A549 (cell line): ENCODE results near the gene FKBP1A. TPM values are rescaled to one million over a fixed set of nuclear protein-coding genes. Genes with fewer than 3 reads are reported as not detected.

ENCODE experiments used
- ATAC-seq, 2 experiments: fragments of 200-7000 bp in 1 of 2; fragments of >200 bp in 1 of 2; cut with Nextera tagmentation in 1 of 2; cut with Tn5 transposase in 1 of 2; 3 replicates each; pipeline versions ENCODE4 v1.8.0 to v1.9.1; 2018 to 2020; ENCODE audit warnings: mild to moderate bottlenecking in 1 of 2, moderate library complexity in 1 of 2
- CTCF ChIA-PET: fragments of 300-600 bp; sonication (Branson Sonifier 250); formaldehyde crosslinking; extraction: SDS; loops from one replicate; lab custom pipeline; 2021; ENCODE audit warnings: antibody characterized with exemption, inconsistent platforms; lab: Yijun Ruan, JAX
- POLR2A ChIA-PET: fragments of 350-600 bp; formaldehyde crosslinking; extraction: SDS; loops from one replicate; lab custom pipeline; 2021; ENCODE audit warnings: antibody characterized with exemption, inconsistent platforms; lab: Yijun Ruan, JAX
- DNase-seq, 2 experiments: peaks; one replicate each; pipeline versions ENCODE4 v3.0.0 to v3.0.0-alpha.2; 2011 to 2016; ENCODE audit warnings: low read depth in 1 of 2, low spot score in 1 of 2
- FAIRE-seq: peaks from 2 replicates; lab custom pipeline; 2011; peaks lifted over from hg19 to GRCh38; lab: Jason Lieb, UNC
- H3K27ac ChIP-seq, 2 experiments: fragments of >200 bp; sonication (Bioruptor Twin); formaldehyde crosslinking; 3 replicates each; pipeline ENCODE4 v1.5.1; 2016 to 2017
- H3K4me1 ChIP-seq: fragments of >200 bp; sonication (Bioruptor Twin); formaldehyde crosslinking; 3 replicates; pipeline ENCODE4 v1.6.1; 2016
- H3K4me2 ChIP-seq: fragments of >200 bp; sonication (Bioruptor Twin); formaldehyde crosslinking; 3 replicates; pipeline ENCODE4 v1.6.1; 2016
- H3K4me3 ChIP-seq: fragments of >200 bp; sonication (Bioruptor Twin); formaldehyde crosslinking; 3 replicates; pipeline ENCODE4 v1.5.1; 2016
- H3K9me3 ChIP-seq: fragments of >200 bp; sonication (Bioruptor Twin); formaldehyde crosslinking; 3 replicates; pipeline ENCODE4 v1.6.1; 2016
- BHLHE40 ChIP-seq: IDR thresholded peaks from 2 replicates; pipeline ENCODE4 v1.6.1; 2012; ENCODE audit warnings: low read depth, low read length, inconsistent platforms
- CBX2 ChIP-seq: fragments of 200-600 bp; sonication (generic); IDR thresholded peaks from 2 replicates; pipeline ENCODE4 v1.6.1; 2016; ENCODE audit warnings: low read depth, mild to moderate bottlenecking, borderline replicate concordance
- CBX8 ChIP-seq: fragments of 200-600 bp; sonication (generic); IDR thresholded peaks from 2 replicates; pipeline ENCODE4 v1.6.1; 2016
- ELK1 ChIP-seq: fragments of 150-350 bp; IDR thresholded peaks from 2 replicates; pipeline ENCODE4 v1.6.1; 2014; ENCODE audit warnings: low read depth, mild to moderate bottlenecking, low read length
- EP300 ChIP-seq, 2 experiments: fragments of >200 bp; sonication (Bioruptor Twin); formaldehyde crosslinking; IDR thresholded peaks; 2 replicates in 1 of 2; 3 replicates in 1 of 2; pipeline ENCODE4 v1.6.1; 2016 to 2017
- ESRRA ChIP-seq: fragments of 150-350 bp; IDR thresholded peaks from 2 replicates; pipeline ENCODE4 v1.6.1; 2014; ENCODE audit warnings: mild to moderate bottlenecking, low read length, borderline replicate concordance
- HOXA7 ChIP-seq: fragments of 250-450 bp; sonication (Bioruptor Pico); IDR thresholded peaks from 2 replicates; pipeline ENCODE4 v1.5.0; 2020; ENCODE audit warnings: mild to moderate bottlenecking, moderate library complexity
- KDM1A ChIP-seq: fragments of 200-600 bp; sonication (generic); IDR thresholded peaks from 2 replicates; pipeline ENCODE4 v1.6.1; 2016; ENCODE audit warnings: low read depth, mild to moderate bottlenecking
- NFE2L2 ChIP-seq: fragments of 150-350 bp; conservative IDR thresholded peaks from 2 replicates; pipeline ENCODE4 v1.6.1; 2014; ENCODE audit warnings: low read length
- NR3C1 ChIP-seq: fragments of >200 bp; sonication (Bioruptor Twin); formaldehyde crosslinking; IDR thresholded peaks from 3 replicates; pipeline ENCODE4 v1.6.1; 2017
- POLR2AphosphoS2 ChIP-seq: conservative IDR thresholded peaks from 2 replicates; pipeline ENCODE4 v1.6.1; 2012; ENCODE audit warnings: low read length, improper control_type of control experiment, inconsistent platforms
- RARB ChIP-seq: fragments of 250-450 bp; sonication (Bioruptor Pico); IDR thresholded peaks from 2 replicates; pipeline ENCODE4 v1.8.0; 2021; ENCODE audit warnings: mild to moderate bottlenecking, moderate library complexity
- RCOR1 ChIP-seq: fragments of 150-350 bp; IDR thresholded peaks from 2 replicates; pipeline ENCODE4 v1.6.1; 2014; ENCODE audit warnings: antibody characterized with exemption, low read length, low read depth
- REST ChIP-seq: fragments of 200-600 bp; sonication (generic); IDR thresholded peaks from 2 replicates; pipeline ENCODE4 v1.6.1; 2016; ENCODE audit warnings: antibody characterized with exemption, mild to moderate bottlenecking, moderate library complexity
- RNF2 ChIP-seq: fragments of 200-600 bp; sonication (generic); IDR thresholded peaks from 2 replicates; pipeline ENCODE4 v1.6.1; 2016; ENCODE audit warnings: low read depth, mild to moderate bottlenecking, antibody characterized with exemption, moderate library complexity, borderline replicate concordance
- USF2 ChIP-seq: fragments of 450-650 bp; IDR thresholded peaks from 2 replicates; pipeline ENCODE4 v1.6.1; 2014; ENCODE audit warnings: antibody characterized with exemption
- ZFP36 ChIP-seq: fragments of 450-650 bp; IDR thresholded peaks from 2 replicates; pipeline ENCODE4 v1.6.1; 2014; ENCODE audit warnings: borderline replicate concordance; ENCODE audit not compliant: partially characterized antibody
- WGBS: methylation state at CpG from one replicate; pipeline ENCODE4 v1.1.6; 2017; ENCODE audit errors: missing lambda C conversion rate; 5-methylcytosine and 5-hydroxymethylcytosine counted together
- polyA plus RNA-seq, 4 experiments: library from polyadenylated mRNA; depleted of rRNA in 3 of 4; stranded (reverse); fragments of >200 nt; fragmentation: RNase III in 1 of 4; extraction: RNeasy Plus Mini Kit Qiagen cat#74134 plus additional on column Dnase treatment in 1 of 4; gene quantifications; 2 replicates in 3 of 4; 3 replicates in 1 of 4; pipeline ENCODE4 v1.2.3, GENCODE V29; 2011 to 2017

FKBP1A gene
- polyA plus RNA-seq, 2 of the 4 experiments (the other 2 are of a cell fraction): 385 to 535 TPM

- ChIA-PET POLR2A (no interaction called here), CTCF (interaction anchor here (0.7 to 1.7 kb wide), 3 partner anchors 17 to 172 kb away, joined by 3 to 6 read pairs (median 4); no protein-coding TSS in a partner anchor)
- TF ChIP-seq EP300 (IDR thresholded peaks at IDR 0.05): 0 out of 5 replicates have a peak, but pooled peaks of 1 of the 2 experiments have one; percentile 11
- TF ChIP-seq BHLHE40: no peak
- DNase-seq (no peak), ATAC-seq (no peak), FAIRE-seq (no peak)
- H3K4me1 ChIP-seq: peaks cover 29% of the 10 kb centered on the region
- no peaks in the 10 kb centered on the region for H3K9me3 ChIP-seq
- WGBS: 93% methylated on average over 6 of the region's 6 CpGs
- H3K4me3 ChIP-seq: no peak overlapping the region
- no peak overlapping the region for H3K27ac ChIP-seq
- no peak overlapping the region for H3K4me2 ChIP-seq
Measured at GRCh38 chr20:1331801-1332453, 60.9 kb downstream of the FKBP1A start.

GRCh38 chr20:1331101-1331500 lies 61.8 kb downstream of the FKBP1A start:
- Histone ChIP-seq H3K4me2 (no peak overlapping the region), H3K27ac (no peak overlapping the region), H3K4me3 (no peak overlapping the region), H3K4me1 (peaks cover 37% of the 10 kb centered on the region), H3K9me3 (no peaks in the 10 kb centered on the region)
- ChIA-PET POLR2A (no interaction called here), CTCF (interaction anchor here (1.7 to 2.1 kb wide), 2 partner anchors 18 to 172 kb away, joined by 6 to 10 read pairs; no protein-coding TSS in a partner anchor)
- FAIRE-seq (no peak), DNase-seq (no peak), ATAC-seq (no peak)
- WGBS: 98% methylated on average over 2 of the region's 2 CpGs
- no peak for TF ChIP-seq RCOR1
- TF ChIP-seq REST: no peak
- TF ChIP-seq ZFP36: no peak
- no peak for TF ChIP-seq ELK1
- no peak for TF ChIP-seq USF2
- no peak for TF ChIP-seq RARB
- no peak for TF ChIP-seq ESRRA
- TF ChIP-seq NFE2L2: no peak
- no peak for TF ChIP-seq POLR2AphosphoS2
- no peak for TF ChIP-seq HOXA7 (CRISPR knock-in tag)
- no peak for TF ChIP-seq RNF2
- no peak for TF ChIP-seq NR3C1
- no peak for TF ChIP-seq KDM1A
- no peak for TF ChIP-seq CBX2
- TF ChIP-seq CBX8: no peak
